Chondrocyte (in vitro differentiated cells): ENCODE measurements around the gene CYSRT1. TPM values are rescaled to one million over a fixed set of nuclear protein-coding genes. Genes with fewer than 3 reads are reported as not detected.

Source experiments
- DNase-seq: peaks from one replicate; pipeline ENCODE4 v3.0.0; 2021; ENCODE audit warnings: mixed read lengths, low spot score
- H3K27ac Mint-ChIP-seq: one replicate; pipeline ENCODE4 v1.8.0; 2021; ENCODE audit warnings: mild to moderate bottlenecking, moderate library complexity, mixed read lengths; ENCODE audit not compliant: unreplicated experiment
- H3K27me3 Mint-ChIP-seq: 2 replicates; pipeline ENCODE4 v1.8.0; 2021; ENCODE audit warnings: low read depth, mixed read lengths
- H3K36me3 Mint-ChIP-seq: 2 replicates; pipeline ENCODE4 v1.8.0; 2021; ENCODE audit warnings: low read depth, mixed read lengths
- H3K4me1 Mint-ChIP-seq: 2 replicates; pipeline ENCODE4 v1.8.0; 2021; ENCODE audit warnings: low read depth, mild to moderate bottlenecking, mixed read lengths
- H3K4me3 Mint-ChIP-seq: one replicate; pipeline ENCODE4 v1.8.0; 2021; ENCODE audit warnings: mild to moderate bottlenecking, moderate library complexity, mixed read lengths; ENCODE audit not compliant: unreplicated experiment
- H3K9me3 Mint-ChIP-seq: 2 replicates; pipeline ENCODE4 v1.8.0; 2021; ENCODE audit warnings: low read depth, mixed read lengths
- total RNA-seq: library from RNA; stranded (reverse); gene quantifications from 3 replicates; pipeline ENCODE4 v1.2.1, GENCODE V29; 2021
- TF ChIP-seq, protein P1 (sequence below): fragments of 200-600 bp; sonication (generic); IDR thresholded peaks from 2 replicates; pipeline ENCODE4 v1.5.0; 2021; ENCODE audit warnings: antibody characterized with exemption, mild to moderate bottlenecking, moderate library complexity

CYSRT1 gene
- total RNA-seq, 1 donor from 2014 or later = 0.92 TPM

- no peaks in the 10 kb centered on the region for H3K27me3 Mint-ChIP-seq
- peak overlapping the region; percentile 57 for H3K4me3 Mint-ChIP-seq
- no peak for DNase-seq
- H3K4me1 Mint-ChIP-seq = peaks cover 39% of the 10 kb centered on the region
- H3K36me3 Mint-ChIP-seq = peaks cover 3% of the 10 kb centered on the region
- TF ChIP-seq, protein P1, sequence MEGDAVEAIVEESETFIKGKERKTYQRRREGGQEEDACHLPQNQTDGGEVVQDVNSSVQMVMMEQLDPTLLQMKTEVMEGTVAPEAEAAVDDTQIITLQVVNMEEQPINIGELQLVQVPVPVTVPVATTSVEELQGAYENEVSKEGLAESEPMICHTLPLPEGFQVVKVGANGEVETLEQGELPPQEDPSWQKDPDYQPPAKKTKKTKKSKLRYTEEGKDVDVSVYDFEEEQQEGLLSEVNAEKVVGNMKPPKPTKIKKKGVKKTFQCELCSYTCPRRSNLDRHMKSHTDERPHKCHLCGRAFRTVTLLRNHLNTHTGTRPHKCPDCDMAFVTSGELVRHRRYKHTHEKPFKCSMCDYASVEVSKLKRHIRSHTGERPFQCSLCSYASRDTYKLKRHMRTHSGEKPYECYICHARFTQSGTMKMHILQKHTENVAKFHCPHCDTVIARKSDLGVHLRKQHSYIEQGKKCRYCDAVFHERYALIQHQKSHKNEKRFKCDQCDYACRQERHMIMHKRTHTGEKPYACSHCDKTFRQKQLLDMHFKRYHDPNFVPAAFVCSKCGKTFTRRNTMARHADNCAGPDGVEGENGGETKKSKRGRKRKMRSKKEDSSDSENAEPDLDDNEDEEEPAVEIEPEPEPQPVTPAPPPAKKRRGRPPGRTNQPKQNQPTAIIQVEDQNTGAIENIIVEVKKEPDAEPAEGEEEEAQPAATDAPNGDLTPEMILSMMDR = no peak
- H3K27ac Mint-ChIP-seq = peak overlapping the region; percentile 49
- H3K9me3 Mint-ChIP-seq = no peaks in the 10 kb centered on the region
Observed at GRCh38 chr9:137191245-137191644, 33.7 kb upstream of the CYSRT1 start.

DNA sequence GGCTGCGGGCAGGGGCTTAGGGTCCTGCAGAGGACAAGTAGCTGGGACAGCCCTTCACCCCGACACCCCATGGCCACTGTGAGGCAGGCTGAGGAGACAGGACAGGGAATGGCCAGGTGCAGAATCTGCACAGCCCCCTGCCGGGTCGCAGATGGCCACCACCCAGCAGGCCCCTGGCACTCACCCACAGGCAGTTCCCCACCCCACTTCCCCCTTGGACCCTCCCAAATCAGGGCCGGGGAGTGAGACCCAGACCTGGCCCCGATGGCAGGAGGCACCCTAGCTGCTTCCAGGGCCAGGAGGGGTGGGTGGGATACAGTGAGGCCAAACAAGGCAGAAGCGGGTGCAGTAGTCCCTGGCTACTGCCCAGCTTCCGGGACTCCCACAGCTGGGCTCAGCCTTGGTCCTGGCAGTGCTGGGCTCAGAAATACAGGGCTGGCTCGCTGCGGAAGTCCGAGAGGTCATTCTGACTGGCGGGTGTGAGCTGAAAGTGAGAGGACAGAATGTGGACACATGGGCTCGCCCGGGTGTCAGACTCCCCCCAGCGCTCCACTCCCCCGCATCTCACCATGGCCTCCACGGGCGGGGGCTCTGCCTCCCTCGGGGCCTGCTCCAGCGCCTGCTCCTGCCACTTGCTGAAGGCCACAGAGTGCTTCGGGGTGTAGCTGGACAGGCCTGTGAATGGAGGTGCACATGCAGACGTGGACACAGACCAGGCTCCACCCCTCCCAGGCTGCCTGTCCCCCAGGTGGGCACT lies 33.1 kb upstream of the CYSRT1 start:
- peaks cover 3% of the 10 kb centered on the region for H3K36me3 Mint-ChIP-seq
- no peaks in the 10 kb centered on the region for H3K9me3 Mint-ChIP-seq
- H3K4me1 Mint-ChIP-seq = peaks cover 35% of the 10 kb centered on the region
- no peak for DNase-seq
- H3K27me3 Mint-ChIP-seq = no peaks in the 10 kb centered on the region
- no peak overlapping the region for H3K27ac Mint-ChIP-seq
- H3K4me3 Mint-ChIP-seq = no peak overlapping the region
- TF ChIP-seq, protein P1 = no peak

DNA sequence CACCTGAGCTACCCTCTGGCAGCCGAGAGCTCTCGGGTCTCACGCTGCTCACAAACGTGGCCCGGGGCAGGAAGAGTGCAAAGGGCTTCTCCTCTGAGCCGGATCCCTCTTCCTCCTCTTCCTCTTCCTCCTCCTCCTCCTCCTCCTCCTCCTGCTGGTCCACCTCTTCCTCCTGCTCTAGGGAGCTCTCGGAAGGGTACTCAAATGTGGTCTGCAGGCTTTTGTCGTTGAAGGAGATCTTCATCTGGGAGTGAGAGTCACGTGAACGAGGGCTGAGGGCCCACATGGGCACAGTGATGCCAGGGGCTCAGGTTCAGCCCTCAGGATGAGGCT lies 32.6 kb upstream of the CYSRT1 start:
- peaks cover 34% of the 10 kb centered on the region for H3K4me1 Mint-ChIP-seq
- H3K27me3 Mint-ChIP-seq = no peaks in the 10 kb centered on the region
- DNase-seq = no peak
- no peak overlapping the region for H3K4me3 Mint-ChIP-seq
- no peak overlapping the region for H3K27ac Mint-ChIP-seq
- peaks cover 3% of the 10 kb centered on the region for H3K36me3 Mint-ChIP-seq
- H3K9me3 Mint-ChIP-seq = no peaks in the 10 kb centered on the region
- TF ChIP-seq, protein P1 = no peak

DNA sequence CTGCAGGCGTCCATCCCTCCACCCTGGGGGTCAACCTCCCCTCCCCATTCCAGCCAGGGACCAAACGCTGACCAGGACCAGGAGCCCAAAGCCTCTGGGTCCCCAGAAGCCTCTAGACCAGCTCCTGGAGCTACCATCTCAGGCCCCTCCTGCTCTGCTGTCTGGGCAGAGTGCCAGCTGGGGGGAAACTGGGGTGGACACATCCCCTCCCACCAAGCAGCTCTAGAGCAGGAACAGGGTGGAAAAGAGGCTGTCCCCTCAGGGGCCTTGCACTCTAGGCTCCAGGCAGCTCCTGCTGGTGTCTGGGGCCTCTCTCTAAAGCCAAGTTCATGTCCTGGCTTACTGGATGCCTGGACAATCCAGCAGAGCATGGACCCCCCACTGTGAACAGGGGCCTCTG lies 32.1 kb upstream of the CYSRT1 start:
- Mint-ChIP-seq H3K4me1 (peaks cover 33% of the 10 kb centered on the region), H3K27me3 (no peaks in the 10 kb centered on the region), H3K36me3 (peaks cover 3% of the 10 kb centered on the region), H3K4me3 (no peak overlapping the region), H3K27ac (no peak overlapping the region), H3K9me3 (no peaks in the 10 kb centered on the region)
- DNase-seq = no peak
- TF ChIP-seq, protein P1 = no peak

GRCh38 chr9:137193771-137194170 lies 31.2 kb upstream of the CYSRT1 start:
- H3K9me3 Mint-ChIP-seq = no peaks in the 10 kb centered on the region
- H3K27ac Mint-ChIP-seq = no peak overlapping the region
- H3K4me3 Mint-ChIP-seq = no peak overlapping the region
- no peaks in the 10 kb centered on the region for H3K27me3 Mint-ChIP-seq
- H3K4me1 Mint-ChIP-seq = peaks cover 37% of the 10 kb centered on the region
- no peak for DNase-seq
- TF ChIP-seq, protein P1 = no peak
- H3K36me3 Mint-ChIP-seq = peaks cover 3% of the 10 kb centered on the region
